ENCODE data around the gene BRCA1.
"Not testable (repeated sequence)": the region's sequence is repeated elsewhere in the genome, so short reads cannot be mapped to it uniquely, and the experiment has no call there.

BRCA1 gene

DNA sequence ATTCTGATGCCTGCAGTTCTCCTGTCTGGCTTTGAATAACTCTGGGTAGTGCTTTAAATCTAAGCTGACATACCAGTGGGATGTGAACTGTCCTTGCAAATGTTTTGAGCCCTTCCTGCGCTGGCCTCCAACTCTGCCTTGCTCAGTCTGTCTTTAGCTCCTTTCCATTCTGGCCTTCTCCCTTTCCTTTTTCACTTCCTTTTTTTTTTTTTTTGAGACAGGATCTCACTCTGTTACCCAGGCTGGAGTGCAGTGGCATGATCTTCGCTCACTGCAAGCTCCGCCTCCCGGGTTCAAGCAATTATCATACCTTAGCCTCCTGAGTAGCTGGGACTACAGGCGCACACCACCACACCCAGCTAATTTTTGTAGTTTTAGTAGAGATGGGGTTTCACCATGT lies 8.3 kb upstream of the BRCA1 start:
- DNase-seq = not testable (repeated sequence)

DNA sequence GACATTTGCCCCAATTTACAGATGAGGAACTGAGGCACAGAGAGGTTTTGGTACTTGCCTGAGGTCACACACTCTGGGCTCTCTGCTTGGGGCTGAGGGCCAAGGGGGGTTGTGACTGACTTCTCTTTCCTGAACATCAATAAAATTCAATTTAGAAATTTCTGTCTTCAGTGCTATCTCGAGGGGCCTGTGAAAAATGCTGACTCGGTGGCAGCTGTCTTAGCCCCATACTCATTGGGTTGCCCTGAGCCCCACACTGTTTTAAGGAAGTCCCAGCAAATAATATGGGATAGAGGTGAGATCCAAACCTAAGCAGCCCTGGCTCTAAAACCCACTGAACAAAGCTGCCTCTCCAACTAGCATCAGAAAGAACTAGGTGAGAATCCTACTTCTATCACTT lies 7.0 kb upstream of the BRCA1 start:
- DNase-seq = no peak

DNA sequence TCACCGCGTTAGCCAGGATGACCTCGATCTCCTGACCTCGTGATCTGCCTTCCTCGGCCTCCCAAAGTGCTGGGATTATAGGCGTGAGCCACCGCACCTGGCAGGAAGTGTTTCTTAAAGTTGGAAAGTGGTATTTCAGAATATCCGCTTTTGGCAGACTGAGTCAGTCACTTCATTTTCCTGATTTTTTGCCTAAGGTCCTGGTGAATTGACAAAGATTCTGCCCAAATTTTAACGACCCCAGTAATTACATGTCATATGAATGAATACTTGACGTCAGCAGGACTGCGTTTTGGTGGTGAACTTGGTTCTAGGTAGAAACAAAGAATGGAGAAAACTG lies 4.5 kb upstream of the BRCA1 start:
- no peak for DNase-seq

DNA sequence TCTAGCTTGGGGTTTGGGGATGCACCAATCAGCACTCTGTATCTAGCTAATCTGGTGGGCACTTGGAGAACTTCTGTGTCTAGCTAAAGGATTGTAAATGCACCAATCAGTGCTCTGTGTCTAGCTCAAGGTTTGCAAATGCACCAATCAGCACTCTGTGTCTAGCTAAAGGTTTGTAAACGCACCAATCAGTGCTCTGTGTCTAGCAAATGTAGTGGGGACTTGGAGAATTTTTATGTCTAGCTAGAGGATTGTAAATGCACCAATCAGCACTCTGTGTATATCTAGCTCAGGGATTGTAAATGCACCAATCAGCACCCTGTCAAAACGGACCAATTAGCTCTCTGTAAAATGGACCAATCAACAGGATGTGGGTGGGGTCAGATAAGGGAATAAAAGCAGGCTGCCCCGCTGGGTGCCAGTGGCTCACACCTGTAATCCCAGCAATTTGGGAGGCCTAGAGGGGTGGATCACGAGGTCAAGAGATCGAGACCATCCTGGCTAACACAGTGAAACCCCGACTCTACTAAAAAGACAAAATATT lies 2.2 kb upstream of the BRCA1 start:
- not testable (repeated sequence) for DNase-seq

DNA sequence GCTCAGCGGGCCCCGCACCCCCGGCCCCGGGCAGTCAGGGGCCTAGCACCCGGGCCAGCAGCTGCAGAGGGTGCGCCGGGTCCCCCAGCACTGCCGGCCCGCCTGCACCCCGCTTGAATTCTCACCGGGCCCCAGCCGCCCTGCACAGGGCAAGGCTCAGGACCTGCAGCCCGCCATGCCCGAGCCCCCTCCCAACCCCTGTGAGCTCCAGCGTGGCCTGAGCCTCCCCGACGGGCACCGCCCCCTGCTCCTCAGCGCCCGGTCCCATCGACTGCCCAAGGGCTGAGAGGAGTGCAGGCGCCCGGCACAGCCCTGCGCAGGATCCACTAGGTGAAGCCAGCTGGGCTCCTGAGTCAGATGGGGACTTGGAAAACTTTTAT lies 1.7 kb upstream of the BRCA1 start:
- DNase-seq = no peak

DNA sequence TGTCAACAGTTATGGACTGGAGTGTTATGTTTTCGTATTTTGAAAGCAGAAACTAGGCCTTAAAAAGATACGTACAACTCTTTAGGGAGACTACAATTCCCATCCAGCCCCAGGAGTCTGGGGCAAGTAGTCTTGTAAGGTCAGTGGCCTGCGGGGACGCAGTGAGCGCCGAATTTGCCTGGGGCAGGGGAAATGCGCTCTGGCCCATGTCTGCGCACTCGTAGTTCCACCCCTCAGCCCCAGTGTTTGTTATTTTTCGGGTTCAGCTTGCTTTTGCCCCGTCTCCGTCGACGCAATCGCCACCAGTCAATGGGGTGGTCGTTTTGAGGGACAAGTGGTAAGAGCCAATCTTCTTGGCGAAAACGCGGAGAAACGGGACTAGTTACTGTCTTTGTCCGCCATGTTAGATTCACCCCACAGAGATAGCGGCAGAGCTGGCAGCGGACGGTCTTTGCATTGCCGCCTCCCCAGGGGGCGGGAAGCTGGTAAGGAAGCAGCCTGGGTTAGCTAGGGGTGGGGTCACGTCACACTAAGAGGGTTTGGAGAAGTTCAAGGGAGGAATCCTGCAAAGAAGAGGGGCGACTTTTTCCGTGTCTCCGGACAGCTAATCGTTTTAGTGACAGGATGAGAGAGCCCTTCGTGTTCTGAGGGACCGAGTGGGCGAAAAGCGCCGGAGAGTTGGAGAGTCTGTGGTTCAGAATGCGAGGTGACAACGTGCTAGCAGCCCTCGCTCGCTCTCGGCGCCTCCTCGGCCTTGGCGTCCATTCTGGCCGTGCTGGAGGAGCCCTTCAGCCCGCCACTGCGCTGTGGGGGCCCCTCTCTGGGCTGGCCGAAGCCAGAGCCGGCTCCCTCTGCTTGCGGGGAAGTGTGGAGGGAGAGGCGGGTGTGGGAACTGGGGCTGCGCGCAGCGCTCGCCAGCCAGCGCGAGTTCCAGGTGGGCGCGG lies 1.1 kb upstream of the BRCA1 start:
- no peak for DNase-seq

DNA sequence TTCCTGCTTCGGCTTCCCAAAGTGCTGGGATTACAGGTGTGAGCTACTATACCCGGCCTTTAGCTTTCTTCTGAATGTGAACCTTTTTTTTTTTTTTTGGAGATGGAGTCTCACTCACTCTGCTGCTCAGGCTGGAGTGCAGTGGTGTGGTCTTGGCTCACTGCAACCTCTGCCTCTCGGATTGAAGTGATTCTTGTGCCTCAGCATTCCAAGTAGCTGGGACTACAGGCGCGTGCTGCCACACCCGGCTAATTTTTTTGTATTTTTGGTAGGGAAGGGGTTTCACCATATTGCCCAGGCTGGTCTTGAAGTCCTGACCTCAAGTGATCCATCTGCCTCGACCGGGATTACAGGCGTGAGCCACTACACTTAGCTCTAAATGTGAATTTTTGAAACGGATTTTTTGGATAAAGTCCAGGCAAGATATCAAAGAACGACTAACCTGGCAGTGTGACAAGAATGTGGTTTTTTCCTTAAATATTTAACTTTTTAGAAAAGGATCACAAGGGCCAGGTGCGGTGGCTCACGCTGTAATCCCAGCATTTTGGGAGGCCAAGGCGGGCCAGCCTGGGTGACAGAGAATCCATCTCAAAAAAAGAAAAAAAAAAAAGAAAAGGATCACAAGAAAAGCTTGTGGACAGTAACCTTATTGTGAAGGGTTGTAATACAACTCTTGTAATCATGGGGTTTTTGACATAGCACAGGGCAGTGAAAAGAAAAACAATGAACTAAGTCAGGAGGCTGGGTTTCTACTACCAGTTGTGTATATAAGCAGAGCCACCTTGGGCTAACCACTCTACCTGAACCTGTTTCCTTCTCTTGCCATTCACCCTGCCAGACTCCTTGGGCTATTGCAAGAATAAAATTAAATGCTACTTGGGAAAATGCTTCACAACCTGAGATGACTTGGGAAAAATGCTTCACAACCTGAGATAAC lies 6.2 kb downstream of the BRCA1 start:
- DNase-seq = no peak

DNA sequence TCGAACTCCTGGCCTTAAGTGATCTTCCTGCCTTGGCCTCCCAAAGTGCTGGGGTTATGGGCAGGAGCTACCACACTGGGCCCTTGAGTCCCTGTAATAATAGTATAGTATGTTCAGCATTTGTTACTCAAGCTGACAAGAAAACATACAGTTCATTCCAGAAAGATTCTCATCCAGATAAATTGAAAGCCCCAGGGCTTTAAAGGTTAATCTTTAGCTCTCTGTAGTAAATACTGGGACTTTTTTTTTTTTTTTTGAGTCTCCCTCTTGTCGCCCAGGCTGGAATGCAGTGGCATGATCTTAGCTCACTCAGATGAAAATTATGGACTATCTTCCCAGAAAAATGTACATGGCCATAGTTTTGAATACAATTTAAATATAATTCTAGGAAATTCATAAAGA lies 11.0 kb downstream of the BRCA1 start:
- DNase-seq = no peak

DNA sequence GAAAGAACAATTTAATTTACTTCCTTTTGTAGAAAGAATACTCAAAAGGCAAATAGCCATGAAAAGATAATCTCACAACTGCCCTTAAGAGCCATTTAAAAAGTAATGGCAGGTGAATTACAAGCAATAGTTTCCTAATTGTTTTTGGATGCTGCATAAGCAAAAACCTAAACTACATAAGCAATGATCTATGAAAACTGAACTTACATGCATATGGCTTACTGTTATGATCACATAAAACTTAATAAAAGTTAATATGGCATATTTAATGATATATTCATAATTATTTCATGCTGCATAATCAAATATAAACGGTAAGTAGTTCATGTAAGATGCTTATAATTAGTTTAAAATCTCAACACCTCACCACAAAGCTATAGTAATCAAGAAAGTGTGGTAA lies 18.6 kb downstream of the BRCA1 start:
- no peak for DNase-seq

DNA sequence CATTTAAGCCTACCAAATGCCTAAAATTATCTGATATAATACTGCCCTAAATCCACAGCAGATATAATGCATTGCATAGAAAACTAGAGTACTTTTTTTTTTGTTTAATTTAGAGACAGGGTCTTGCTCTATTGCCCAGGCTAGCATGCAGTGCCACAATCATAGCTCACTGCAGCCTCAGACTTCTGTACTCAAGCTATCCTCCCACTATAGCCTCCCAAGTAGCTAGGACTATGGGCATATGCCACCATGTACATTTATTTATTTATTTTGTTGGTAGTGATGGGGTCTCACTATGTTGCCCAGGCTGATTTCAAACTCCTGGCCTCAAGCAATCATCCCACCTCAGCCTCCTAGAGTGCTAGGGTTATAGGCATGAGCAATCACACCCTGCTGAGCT lies 20.0 kb downstream of the BRCA1 start:
- DNase-seq = no peak

DNA sequence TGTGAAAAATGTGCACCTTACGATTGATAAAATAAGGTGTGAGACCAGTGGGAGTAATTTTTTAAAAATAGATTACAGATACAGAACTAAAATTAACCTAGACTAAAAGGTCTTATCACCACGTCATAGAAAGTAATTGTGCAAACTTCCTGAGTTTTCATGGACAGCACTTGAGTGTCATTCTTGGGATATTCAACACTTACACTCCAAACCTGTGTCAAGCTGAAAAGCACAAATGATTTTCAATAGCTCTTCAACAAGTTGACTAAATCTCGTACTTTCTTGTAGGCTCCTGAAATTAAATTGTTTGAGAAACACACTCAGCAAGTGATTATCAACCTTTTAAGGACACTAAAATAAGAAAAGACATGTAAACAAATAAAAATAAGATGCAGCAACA lies 20.5 kb downstream of the BRCA1 start:
- no peak for DNase-seq

DNA sequence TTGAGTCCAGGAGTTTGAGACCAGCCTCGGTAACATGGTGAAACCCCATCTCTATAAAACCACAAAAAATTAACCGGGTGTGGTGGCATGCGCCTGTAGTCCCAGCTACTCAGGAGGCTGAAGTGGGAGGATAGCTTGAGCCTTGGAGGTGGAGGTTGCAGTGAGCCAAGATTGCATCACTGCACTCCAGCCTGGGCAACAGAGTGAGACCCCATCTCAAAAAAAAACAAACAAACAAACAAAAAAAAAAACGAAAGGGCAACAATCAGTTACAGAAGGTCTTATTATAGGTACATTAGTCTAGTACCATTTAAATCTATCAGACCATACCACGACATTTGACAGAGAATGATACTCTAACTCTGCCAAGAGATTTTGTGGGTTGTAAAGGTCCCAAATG lies 29.8 kb downstream of the BRCA1 start:
- DNase-seq = not testable (repeated sequence)

DNA sequence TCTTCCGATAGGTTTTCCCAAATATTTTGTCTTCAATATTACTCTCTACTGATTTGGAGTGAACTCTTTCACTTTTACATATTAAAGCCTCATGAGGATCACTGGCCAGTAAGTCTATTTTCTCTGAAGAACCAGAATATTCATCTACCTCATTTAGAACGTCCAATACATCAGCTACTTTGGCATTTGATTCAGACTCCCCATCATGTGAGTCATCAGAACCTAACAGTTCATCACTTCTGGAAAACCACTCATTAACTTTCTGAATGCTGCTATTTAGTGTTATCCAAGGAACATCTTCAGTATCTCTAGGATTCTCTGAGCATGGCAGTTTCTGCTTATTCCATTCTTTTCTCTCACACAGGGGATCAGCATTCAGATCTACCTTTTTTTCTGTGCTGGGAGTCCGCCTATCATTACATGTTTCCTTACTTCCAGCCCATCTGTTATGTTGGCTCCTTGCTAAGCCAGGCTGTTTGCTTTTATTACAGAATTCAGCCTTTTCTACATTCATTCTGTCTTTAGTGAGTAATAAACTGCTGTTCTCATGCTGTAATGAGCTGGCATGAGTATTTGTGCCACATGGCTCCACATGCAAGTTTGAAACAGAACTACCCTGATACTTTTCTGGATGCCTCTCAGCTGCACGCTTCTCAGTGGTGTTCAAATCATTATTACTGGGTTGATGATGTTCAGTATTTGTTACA lies 30.9 kb downstream of the BRCA1 start:
- no peak for DNase-seq

DNA sequence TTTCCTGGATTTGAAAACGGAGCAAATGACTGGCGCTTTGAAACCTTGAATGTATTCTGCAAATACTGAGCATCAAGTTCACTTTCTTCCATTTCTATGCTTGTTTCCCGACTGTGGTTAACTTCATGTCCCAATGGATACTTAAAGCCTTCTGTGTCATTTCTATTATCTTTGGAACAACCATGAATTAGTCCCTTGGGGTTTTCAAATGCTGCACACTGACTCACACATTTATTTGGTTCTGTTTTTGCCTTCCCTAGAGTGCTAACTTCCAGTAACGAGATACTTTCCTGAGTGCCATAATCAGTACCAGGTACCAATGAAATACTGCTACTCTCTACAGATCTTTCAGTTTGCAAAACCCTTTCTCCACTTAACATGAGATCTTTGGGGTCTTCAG lies 32.3 kb downstream of the BRCA1 start:
- DNase-seq = no peak

DNA sequence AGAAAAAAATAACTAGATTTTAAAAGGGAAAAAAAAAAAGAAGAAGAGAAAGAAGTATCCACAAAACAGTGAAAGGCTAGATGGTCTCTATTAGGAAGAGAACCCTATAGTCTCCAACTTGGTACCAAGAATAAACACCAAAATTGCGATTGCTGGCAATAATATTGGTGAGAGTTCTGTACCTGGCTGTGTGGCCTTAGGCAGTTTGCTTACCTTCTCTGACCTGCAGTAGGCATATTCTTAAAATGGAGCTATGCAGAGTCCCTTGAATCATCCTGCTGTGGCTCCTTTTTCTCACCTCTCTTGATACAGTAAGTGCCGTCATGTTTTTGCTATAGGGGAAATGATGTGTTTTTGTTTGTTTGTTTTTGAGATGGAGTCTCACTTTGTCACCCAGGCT lies 35.1 kb downstream of the BRCA1 start:
- DNase-seq = no peak

DNA sequence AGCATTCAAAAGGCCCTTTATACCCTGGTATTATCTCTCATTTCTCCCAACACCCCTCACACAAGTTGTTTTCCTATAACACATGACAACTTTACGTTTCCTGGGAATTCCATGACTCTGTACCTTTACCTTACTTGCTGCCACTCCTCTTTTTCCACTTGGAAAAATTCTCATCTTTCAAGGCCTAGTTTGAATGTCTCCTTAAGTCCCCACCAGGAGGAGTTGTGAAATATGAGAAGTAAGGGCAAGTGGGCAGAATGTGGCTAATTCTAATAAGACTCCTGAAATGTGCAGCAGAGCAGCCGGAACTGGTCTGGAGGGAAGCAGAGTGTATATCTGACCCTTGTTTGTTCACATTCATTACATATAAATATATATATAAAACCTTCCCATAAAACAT lies 39.7 kb downstream of the BRCA1 start:
- no peak for DNase-seq

DNA sequence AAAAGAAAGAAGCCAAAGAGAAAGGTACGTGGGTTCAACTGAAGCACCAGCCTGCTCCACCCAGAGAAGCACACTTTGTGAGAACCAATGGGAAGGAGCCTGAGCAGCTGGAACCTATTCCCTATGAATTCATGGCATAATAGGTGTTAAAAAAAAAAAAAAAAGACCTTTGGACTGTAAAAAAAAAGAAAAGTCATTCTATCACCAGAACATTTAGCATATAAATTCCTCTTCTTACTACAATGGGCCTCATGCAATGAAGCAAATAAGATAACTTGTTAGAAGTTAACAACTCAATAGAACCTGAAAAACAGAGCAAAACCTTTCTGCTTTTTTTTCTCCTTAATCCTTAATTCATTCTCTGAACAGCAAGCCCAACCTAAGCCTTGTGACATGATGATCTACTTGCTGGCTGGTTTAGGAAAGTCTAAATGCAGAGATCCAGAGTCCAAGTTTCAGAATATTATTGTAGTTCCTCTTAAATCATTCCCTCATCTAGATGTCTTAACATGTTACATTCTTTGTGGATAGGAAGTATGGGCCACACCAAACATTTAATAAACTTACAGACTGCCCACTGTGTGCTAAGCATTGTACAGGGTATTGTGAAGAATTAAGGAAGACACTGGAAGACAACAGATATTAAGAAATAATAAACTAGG lies 45.4 kb downstream of the BRCA1 start:
- DNase-seq = no peak

DNA sequence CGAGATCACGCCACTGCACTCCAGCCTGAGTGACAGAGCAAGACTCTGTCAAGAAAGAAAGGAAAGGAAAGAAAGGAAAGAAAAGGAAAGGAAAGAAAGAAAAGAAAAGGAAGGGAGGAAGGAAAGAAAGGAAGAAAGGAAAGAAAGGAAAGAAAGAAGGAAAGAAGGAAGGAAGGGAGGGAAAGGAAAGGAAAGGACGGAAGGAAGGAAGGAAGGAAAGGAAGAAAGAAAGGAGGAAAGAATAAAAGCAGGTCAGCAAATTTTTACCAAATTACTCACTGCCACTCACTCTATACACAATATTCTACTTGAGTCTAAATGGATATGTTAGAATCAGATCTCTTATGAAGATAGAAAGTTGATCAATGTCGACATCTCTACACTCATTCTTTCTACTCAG lies 50.3 kb downstream of the BRCA1 start:
- DNase-seq = no peak

DNA sequence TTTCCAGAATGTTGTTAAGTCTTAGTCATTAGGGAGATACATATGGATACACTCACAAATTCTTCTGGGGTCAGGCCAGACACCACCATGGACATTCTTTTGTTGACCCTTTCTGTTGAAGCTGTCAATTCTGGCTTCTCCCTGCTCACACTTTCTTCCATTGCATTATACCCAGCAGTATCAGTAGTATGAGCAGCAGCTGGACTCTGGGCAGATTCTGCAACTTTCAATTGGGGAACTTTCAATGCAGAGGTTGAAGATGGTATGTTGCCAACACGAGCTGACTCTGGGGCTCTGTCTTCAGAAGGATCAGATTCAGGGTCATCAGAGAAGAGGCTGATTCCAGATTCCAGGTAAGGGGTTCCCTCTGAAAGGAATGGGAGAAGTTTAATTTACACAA lies 54.3 kb downstream of the BRCA1 start:
- DNase-seq = no peak

DNA sequence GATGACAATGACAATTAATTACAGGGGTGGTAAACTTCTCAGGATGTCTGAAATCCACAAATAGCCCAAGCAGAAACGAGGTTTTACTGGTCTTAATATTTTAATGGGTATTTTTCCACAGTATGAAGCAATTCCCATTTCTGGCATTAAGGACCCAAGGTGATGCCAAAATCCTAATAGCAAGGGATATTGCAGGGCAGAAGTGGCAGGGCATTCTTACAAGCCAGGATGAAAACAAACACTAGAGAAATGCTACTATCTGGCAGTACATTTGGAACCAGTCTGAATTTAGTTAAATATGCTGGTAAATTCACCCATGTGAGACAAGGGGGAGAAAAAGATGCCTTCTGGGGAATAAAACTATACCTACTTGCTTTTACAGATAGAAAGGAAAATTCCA lies 54.9 kb downstream of the BRCA1 start:
- no peak for DNase-seq

DNA sequence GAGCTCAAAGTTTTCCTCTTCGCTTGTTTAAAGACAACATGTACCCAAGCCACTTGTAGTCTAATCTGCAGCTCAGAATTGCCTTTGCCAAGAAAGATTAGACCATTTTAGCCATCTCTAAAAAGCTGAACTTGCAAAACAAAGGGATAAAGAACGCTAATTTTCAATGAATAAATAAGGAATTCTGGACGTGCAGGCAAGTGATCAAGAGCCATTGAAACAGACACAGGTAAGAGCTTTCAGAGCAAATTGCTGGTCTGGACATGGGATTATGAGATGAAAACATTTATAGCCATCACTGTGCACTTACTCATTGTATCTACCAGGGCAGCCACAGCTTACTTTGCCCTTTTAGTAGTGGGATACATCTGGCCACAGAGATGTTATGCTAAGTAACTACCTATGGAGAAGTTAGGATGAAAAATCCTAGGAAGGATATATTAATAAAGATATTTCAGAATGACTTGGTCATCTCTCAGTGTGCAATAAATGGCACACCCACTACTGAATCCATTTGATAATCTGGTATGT lies 55.7 kb downstream of the BRCA1 start:
- DNase-seq = no peak
